ENCODE results near the gene HBG1.

- TF ChIP-seq CTCF (IDR thresholded peaks at IDR 0.05): no peak
- no peak for TF ChIP-seq POLR2A (IDR thresholded peaks at IDR 0.05)
- peak in 1 of 3 donors; percentile 54 for TF ChIP-seq POLR2AphosphoS5 (IDR thresholded peaks at IDR 0.05)
Observed at GRCh38 chr11:5280582-5281102, 31.0 kb upstream of the HBG1 start.
